GM19324 (cell line): ENCODE results near the gene ZNF205.
"Not testable (repeated sequence)": the region's sequence is repeated elsewhere in the genome, so short reads cannot be mapped to it uniquely, and the experiment has no call there.

Source experiments
- ATAC-seq: cut with Tn5 transposase; IDR thresholded peaks from one replicate; pipeline ENCODE4 v1.9.1; 2021; ENCODE audit warnings: mild to moderate bottlenecking, moderate library complexity; ENCODE audit not compliant: unreplicated experiment, low FRiP score

The ZNF205 gene

DNA sequence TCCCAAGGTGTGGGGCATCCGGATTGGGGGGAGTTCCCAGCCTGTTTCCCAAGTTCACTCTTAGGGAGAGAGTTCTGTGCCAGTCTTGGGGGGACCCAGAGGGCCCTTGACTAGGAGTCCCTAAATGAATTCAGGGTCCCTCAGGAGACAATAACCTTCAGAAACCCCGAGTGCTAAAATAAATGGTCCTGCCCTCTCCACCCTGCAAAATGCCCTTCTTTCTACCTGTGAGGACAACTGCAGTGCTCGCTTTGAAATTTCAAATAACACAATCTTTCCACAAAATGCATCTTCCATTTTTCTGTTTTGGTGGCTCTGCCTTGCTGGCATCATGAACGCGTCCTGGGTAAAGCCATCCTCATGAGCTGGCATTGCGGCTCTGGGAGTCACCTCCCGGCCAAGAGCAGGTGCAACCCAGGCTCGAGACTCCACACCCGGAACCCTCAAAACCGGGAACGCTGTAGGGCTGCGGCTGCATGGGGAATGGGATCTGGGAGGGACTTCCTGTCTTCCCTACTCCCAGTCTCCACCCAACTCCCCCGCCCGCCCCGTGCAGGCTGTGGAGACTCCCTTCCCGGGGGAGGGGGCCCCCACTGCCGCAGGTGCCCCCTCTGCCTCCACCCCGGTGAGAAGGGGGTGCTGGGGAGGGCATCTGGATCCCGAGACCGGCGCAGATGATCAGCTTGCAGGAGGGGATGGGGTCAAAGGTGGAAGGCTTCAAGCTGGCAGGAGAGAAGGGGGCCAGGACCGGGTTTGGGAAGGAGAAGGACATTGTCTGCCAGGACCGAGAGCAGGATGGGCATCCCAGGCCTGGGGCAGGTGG, at the start of gene ZNF205:
ZNF205 (plus strand) TSS at position 529 of the 823 bp plus-strand sequence. CDS start 845 bp downstream, outside the sequence.
- no peak for ATAC-seq

DNA sequence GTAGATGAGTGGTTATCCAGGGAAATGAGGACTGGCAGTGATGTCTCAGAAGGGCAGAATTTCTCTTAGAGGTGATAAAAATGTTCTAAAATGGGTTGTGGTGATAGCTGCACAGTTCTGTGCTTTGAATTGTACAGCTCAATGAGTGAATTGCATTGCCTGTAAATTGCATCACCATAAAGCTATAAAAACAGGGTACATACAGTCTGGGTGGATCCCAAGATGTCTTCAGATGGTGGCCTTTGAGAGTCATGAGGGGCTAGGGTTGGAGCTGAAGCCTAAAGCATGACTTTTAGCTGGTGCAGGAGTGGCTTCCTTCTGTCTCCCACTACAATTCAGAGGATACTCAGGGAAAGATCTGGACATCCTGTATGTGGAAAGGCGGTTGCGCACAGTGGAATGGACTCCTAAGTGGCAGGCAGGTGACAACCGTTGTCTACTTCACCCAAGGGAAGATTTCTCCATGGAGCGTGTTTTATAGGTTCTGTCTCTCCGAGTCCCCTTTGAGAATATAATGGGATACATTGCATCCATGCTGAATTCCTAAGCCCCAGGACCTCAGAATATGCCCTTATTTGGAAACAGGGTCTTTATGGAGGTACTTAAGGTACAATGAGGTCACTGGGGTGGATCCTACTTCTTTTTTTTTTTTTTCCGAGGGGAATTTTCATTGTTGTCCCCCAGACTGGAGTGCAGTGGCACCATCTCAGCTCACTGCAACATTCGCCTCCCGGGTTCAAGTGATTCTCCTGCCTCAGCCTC, 48.6 kb upstream of the ZNF205 start:
- no peak for ATAC-seq

DNA sequence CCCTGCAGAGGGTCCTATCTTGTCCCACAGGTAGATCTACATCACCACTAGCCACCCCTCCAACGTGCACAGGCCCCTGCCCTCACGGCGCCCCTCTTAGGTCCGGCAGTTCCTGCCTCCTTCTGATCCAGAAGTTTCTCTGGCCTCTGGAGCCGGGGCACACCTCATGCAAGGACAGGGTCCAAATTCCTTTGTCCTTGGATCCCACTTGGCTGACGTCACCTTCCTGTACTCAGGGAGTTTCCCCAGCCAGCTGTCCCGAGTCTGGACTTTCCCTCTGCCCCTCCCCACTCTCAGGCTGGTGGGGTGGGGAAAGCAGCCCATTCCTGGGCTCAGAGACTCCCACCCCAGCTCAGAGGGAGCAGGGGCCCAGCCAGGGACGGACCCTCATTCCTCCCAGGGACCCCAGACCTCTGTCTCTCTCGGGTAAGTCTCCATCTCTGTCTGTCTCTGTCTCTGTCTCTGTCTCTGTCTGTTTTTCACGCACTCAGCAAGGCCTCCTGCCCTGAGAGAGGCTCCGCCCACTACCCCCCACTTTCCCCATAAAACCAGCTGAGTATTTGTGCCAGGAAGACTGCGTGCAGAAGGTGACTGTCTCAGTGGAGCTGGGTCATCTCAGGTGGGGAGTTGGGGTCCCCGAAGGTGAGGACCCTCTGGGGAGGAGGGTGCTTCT, 47.2 kb upstream of the ZNF205 start, which contains the start of gene IL32:
IL32 (plus strand) TSS at position 572 of the 673 bp plus-strand sequence. CDS start 172 bp downstream, outside the sequence.
- no peak for ATAC-seq

DNA sequence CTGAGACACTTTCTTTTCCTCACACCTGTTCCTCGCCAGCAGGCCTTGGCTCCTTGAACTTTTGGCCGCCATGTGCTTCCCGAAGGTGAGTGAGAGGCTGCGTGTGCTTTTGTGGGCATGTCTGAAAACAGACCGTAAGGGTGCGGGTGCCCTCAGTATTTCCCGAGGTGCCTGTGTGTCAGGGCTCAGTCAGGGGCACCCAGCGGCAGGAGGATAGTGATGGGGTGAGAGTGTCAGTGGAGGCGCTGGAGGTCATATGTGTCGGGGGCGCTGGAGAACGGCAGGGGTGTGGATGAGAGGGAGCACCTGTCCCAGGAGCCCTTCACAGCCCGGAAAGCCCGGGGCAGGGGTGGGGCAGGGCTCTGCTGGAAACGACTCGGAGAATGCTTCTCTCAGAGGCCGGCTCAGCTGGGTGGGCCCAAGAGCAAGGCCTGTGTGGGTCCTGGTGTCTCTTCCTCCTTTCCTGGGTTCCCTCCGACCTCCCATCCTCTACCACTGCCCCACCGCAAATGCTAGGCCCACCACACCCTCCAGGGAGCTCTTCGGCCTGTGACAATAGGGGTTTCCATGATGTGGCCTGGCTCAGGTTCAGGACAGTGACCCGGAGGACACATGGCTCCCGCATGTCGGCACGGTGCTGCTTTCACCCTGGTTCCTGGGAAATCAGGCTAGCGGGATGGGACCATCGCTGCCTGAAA, 46.5 kb upstream of the ZNF205 start:
- ATAC-seq = no peak

DNA sequence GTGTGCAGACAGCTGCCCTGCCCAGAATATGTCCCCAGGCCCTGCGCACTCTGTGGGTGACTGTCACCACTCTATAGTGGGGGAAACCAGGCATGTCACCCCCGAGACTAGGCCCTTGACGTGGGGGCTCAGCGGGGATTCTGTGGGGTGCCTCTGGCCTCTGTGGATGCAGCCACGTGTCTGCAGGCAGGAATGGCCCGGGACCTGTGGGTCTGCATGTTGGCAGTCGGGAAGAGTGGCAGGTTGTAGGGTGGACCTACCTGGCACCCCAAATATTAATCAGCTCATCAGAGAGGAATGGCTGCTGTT, 46.0 kb upstream of the ZNF205 start:
- ATAC-seq = no peak

DNA sequence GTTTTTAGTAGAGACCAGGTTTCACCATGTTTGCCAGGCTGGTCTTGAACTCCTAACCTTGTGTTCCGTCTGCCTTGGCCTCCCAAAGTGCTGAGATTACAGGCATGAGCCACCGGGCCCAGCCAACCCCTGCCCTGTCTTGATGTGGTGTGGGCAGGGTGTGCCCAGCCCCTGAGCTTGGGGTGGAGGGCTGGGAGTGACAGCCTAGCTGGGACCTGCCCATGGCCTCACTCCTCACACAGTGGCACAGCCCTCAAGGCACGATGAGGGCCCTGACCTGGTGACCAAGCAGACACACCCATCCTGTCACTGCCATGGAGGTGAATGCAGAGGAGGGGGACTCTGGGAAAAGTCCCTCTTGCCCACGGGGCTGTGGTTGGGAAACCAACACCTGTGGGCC, 43.9 kb upstream of the ZNF205 start:
- no peak for ATAC-seq

DNA sequence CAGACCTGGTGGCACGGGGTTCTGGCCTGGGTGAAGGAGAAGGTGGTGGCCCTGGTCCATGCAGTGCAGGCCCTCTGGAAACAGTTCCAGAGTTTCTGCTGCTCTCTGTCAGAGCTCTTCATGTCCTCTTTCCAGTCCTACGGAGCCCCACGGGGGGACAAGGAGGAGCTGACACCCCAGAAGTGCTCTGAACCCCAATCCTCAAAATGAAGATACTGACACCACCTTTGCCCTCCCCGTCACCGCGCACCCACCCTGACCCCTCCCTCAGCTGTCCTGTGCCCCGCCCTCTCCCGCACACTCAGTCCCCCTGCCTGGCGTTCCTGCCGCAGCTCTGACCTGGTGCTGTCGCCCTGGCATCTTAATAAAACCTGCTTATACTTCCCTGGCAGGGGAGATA, 43.2 kb upstream of the ZNF205 start:
- not testable (repeated sequence) for ATAC-seq

DNA sequence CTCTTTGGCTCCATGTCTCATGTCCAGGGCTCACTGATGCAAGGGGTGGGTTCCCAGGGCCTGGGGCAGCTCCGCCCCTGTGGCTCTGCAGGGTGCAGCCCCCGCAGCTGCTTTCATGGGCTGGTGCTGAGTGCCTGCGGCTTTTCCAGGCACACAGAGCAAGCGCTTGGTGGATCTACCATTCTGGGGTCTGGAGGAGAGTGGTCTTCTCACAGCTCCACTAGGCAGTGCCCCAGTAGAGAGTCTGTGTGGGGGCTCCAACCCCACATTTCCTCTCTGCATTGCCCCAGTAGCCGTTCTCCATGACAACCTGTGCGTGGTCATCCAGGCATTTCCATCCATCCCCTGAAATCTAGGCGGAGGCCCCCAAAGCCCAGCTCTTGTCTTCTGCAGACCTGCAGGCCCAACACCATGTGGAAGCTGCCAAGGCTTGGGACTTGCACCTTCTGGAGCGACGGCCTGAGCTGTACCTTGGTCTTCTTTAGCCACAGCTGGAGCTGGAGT, 41.7 kb upstream of the ZNF205 start:
- ATAC-seq = no peak

DNA sequence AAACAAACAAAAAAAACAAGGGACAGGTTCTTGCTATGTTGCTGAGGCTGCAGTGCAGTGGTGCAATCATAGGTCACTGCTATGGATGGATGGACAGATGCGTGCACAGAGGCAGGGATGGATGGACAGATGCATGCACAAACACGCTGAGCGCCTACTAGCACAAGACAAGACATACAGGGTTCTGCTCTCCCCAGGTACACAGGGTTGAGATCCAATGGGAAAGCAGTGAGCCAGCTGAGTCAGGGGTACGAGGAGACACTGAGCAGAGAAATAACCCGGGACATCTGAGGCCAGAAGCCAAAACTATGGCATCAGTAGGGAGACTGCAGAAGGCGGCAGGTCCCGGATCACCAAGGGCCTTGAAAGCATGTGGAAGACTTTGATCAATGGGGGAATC, 40.7 kb upstream of the ZNF205 start:
- ATAC-seq = no peak

DNA sequence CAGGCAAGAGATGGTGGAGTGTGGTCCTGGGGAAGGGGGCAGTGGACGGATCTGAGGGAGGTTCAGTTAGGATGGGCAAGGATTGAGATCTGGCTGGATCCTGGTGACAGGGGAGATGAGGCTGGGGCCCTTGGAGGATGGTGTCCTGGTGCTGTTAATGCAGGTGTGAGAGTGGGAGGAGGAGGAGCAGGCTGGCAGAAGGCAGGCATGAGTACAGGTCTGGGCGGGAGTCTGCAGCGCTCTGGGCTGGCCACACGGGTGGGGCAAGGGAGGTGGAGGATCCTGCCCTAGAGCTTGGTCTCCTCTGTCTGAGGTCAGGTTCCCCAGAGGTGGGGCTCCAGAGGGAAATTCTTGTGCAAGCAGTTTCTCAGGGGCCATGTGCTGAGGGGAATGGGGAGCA, 40.2 kb upstream of the ZNF205 start:
- ATAC-seq = not testable (repeated sequence)

DNA sequence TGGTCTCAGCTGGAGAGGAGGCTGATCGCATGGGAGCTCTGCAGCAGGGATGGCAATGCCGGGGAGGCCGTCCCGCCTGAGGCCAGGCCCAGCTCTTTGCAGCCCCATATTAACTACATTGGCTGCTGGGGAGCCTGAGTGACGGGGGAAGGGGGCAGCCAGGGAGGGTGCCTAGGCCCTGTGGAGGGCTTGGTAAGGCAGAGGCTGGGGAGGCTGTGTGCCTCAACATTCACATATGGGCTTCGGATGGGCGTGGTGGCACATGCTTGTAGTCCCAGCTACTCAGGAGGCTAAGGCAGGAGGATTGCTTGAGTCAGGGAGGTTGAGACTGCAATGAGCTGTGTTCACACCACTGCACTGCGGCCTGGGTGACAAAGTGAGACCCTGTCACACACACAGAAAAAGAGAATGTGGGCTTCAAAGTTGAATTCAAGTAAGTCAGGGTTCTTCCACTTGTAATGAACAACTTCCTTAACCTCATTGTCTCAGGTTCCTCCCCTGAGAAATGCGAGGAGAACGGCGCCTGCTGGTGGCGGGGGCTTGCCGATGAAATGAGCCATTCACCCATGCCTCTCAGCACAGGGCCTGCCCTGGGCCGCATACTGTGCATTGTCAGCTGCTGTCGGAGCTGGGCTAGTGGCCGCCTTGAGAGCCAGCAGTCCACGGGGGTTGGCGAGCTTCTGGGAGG, 39.7 kb upstream of the ZNF205 start:
- not testable (repeated sequence) for ATAC-seq

DNA sequence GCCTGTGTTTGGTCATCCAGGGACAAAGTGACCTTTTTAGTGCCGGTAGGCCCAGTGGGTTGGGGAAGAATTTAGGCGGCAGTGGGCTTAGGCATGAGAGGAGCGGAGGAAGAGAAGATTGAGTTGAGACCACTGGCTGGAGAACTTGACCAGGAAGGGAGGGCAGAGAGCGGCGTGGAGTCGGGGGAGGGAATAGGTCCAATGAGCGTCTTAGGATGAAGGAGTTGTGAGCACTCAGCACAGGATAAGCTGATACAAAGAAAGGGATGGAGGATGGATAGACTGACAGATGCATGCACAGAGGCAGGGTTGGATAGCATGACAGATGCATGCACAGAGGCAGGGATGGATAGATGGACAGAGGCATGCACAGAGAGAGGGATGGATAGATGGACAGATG, 38.9 kb upstream of the ZNF205 start:
- ATAC-seq = no peak

DNA sequence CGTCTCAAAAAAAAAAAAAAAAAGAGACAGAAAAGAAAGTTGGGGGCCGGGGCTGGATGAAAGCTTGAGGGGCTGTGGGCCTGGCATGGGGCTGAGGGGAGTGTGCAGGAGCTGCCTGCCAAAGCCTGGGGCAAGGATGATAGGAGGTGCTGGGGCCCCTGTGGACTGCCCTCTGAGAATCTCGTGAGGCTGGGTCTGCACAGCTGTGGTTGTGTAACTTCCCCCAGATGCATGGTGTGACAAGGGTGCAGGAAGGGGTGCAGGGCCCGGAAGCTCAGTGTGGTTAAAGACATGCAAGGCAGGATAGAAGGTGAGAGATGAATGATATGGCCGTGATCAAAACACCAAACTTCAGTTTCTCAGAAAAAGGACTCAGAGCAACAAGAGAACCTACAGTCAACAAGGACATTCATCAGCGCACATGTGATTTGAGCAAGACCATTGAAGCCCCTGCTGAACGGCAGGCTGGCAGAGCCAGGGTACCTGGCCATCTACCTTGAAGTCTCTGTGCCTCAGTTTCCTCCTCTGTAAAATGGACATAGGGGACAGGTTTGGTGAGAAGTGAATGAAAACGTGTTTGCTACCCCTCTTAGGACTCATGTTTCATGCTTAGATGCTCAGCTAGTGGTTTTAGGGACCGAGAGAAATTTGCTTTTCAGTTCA, 37.4 kb upstream of the ZNF205 start:
- no peak for ATAC-seq

DNA sequence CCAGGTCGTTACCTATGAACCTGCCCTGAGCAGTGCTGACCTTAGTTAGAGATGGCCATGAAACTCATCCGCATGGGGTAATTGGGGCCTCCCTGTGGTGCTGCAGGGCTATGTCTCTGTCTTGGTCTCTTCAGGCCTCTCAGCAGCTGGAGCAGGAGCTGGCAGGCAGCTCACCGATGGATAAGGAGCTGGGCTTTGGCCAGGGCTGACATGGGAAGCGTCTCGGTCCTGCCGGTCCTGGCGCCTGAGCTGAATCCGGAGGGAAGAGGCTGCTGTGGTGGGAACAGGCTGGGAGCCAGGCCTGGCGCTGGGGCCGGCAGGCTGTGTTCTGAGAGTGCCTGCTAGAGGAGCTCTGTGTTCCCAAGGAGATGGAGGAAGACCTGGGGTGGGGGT, 36.9 kb upstream of the ZNF205 start:
- no peak for ATAC-seq

DNA sequence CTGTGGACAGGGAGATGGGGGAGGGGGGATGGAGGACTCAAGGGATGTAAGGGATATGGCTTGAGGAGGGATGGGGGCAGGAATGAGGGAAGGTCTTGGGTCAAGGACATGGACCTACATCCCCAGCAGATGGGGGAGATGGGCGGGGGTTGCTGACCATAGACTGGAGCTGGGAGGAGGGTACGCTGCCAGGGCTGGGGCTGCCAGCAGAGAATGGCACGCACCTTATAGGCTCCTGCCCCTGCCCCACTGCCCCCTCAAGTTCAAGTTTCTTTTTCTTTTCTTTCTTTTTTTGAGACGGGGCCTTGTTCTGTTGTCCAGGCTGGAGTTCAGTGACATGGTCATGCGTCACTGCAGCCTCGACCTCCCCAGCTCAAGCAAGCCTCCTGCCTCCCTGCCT, 36.4 kb upstream of the ZNF205 start:
- ATAC-seq = not testable (repeated sequence)

DNA sequence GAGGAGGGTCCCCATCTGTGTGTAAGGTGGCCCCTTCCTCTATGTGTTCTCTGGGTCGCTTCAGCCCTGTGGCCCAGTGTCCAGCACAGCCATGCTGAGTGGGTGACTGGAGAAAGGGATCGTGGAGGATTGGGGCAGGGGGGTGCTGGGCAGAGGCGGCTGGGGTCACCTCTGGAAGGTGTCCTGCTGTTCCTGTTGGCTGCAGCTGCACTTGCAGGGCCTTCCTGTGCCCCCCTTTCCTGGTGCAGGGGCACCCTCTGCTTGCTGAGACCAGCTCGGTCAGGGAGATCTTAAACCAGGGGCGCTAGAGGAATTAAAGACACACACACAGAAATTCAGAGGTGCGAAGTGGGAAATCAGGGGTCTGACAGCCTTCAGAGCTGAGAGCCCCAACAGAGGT, 35.8 kb upstream of the ZNF205 start:
- ATAC-seq = no peak

DNA sequence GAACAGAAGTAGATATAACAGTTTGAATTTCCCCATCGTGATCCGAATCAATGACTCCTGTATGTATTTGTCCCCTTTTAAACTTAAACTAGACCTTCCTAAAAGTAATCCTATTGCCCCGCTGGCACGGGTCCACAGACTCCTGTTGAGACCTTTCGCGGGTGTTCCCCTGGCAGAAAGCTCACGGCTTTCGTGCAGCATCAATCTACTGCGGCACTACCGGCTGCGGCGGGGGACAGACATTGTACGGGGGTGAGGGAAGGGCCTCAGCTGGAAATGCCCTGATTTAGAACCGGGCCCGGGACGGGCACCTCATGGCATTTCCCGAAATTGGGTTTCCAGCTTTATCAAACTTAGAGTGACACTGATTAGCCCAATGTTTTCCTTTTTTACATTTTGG, 32.4 kb upstream of the ZNF205 start:
- ATAC-seq = no peak

DNA sequence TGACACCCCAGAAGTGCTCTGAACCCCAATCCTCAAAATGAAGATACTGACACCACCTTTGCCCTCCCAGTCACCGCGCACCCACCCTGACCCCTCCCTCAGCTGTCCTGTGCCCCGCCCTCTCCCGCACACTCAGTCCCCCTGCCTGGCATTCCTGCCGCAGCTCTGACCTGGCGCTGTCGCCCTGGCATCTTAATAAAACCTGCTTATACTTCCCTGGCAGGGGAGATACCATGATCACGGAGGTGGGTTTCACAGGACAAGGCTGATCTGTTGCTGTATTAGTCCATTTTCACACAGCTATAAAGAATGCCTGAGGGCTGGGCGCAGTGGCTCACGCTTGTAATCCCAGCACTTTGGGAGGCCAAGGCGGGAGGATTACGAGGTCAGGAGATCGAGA, 30.4 kb upstream of the ZNF205 start:
- not testable (repeated sequence) for ATAC-seq

DNA sequence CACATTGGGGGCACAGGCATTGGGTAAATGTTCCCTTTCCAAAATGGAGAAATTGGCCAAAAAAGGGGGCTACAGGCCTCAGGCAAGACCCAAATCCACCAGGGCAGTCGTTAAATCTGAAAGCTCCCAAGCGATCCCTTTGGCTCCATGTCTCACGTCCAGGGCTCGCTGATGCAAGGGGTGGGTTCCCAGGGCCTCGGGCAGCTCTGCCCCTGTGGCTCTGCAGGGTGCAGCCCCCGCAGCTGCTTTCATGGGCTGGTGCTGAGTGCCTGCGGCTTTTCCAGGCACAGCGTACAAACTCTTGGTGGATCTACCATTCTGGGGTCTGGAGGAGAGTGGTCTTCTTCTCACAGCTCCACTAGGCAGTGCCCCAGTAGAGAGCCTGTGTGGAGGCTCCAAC, 29.0 kb upstream of the ZNF205 start:
- not testable (repeated sequence) for ATAC-seq
